CD4-positive, alpha-beta T cell treated with Interleukin-12 subunit alpha and Interleukin-12 subunit beta, for 1 hour (primary cell): Measurements from ENCODE around the gene ADGRG2.

Experiments
- DNase-seq: peaks from one replicate; pipeline ENCODE4 v3.0.0-alpha.2; 2020

ADGRG2 gene, protein sequence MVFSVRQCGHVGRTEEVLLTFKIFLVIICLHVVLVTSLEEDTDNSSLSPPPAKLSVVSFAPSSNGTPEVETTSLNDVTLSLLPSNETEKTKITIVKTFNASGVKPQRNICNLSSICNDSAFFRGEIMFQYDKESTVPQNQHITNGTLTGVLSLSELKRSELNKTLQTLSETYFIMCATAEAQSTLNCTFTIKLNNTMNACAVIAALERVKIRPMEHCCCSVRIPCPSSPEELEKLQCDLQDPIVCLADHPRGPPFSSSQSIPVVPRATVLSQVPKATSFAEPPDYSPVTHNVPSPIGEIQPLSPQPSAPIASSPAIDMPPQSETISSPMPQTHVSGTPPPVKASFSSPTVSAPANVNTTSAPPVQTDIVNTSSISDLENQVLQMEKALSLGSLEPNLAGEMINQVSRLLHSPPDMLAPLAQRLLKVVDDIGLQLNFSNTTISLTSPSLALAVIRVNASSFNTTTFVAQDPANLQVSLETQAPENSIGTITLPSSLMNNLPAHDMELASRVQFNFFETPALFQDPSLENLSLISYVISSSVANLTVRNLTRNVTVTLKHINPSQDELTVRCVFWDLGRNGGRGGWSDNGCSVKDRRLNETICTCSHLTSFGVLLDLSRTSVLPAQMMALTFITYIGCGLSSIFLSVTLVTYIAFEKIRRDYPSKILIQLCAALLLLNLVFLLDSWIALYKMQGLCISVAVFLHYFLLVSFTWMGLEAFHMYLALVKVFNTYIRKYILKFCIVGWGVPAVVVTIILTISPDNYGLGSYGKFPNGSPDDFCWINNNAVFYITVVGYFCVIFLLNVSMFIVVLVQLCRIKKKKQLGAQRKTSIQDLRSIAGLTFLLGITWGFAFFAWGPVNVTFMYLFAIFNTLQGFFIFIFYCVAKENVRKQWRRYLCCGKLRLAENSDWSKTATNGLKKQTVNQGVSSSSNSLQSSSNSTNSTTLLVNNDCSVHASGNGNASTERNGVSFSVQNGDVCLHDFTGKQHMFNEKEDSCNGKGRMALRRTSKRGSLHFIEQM

DNA sequence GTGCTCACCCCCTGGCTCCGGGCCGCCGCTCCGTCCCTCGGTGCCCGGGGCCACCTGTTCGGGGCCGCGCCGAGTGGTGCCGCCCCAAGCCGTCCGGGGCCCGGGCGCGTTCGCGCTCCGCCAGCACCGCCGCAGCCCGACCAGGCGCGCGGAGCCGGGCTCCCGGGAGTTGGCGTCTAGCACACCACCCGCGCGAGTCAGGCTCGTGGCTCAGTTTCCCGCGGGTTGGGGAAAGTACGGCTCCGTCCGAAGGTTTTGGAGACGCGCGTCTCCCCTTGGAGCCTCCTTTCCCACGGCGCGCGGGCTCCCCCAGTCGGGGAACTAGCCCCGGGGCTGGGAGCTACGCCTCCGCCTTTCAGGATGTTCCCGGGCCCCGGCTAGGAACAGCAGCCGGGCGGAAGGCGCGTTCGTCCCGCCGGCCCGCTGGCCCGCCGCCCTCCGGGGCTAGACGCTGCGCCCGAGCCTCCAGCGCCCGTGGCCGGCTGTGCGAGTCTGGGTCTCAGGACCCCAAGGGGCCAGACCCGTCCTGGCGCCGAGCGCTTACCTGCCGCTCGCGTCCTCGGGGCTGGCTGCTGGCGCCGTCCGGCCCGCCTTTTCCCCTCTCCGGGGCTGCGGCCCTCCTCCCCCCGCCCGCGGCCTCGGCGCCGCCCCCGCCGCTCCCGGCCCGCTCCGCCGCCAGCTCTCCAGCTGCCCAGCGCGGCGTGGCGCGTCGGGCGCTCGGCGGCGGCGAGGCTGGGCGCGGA, at the start of gene ADGRG2:
ADGRG2 (minus strand) TSS at position 571 of the 743 bp plus-strand sequence. CDS start 53,634 bp downstream, outside the sequence.
- DNase-seq: no peak

DNA sequence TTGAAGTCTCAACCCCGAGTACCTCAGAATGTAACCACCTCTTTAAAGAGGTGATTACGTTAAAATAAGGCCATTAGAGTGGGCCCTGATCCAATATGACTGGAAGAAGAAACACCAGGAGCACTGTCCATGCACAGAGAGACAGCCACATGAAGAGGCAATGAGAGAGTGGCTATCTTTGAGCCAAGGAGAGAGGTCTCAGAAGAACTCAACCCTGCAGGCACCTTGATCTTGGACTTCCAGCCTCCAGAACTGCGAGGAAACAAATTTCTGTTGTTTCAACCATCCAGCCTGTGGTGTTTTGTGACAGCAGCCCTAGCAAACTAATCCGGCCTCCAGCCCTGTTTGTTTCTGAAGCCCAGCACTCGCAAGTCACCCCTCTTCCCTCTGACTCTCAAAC, 46.3 kb upstream of the ADGRG2 start:
- no peak for DNase-seq

DNA sequence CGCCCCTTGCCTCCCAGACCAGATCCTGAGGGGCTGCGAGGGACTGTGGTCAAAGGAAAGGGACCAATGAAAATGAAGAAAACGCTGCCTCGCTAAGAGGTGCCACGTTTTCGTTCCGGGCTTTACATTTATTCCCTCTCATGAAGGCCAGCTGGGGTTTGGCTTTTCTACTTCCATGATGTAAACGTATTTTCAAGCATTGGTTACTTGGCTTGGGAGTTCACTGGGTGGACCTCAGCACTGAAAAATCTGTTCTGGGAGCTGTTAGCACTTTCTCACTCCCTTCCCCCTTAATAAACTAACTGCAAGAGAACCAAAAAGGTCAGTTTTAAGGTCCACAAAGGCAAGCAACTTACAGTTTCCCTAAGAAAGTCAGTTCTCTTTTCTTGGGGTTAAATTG, 40.6 kb upstream of the ADGRG2 start:
- DNase-seq: no peak

DNA sequence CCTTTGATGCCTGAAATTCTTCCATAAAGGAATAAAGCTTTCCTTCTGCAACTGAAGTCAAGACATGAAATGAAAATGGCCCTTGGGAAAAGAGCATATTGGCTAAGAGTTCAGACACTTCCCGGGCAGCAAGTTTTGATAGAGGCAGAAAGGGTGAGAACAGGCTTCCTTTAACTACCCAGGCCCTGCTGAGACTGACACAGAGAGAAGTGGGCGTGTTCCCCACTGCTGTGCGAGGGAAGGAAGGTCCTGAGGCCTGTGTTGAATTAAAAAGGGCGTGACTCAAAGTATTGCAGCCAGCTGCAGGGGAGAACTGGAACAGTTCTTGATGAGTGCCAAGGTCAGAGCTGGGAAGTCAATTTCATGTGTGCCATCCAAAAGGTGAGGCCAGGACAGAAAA, 33.9 kb upstream of the ADGRG2 start:
- DNase-seq: no peak

DNA sequence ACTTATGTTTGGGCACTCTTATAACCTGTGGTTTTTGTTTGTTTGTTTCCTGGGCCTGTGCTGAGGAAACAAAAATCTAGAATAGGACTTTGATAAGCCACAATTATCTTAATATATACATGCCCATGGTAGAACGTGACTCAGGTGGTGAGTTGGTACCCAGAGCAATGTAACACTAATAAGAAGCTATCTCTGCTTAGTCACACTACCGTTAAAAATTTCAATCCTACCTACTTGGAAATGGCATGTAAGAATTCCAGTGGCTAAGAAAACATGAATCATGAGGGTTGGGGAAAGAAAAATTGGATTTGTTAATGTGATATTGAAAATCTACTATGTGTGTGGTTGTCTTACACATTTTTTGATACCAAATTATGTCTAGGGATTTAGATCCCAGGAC, 30.5 kb upstream of the ADGRG2 start:
- DNase-seq: no peak

DNA sequence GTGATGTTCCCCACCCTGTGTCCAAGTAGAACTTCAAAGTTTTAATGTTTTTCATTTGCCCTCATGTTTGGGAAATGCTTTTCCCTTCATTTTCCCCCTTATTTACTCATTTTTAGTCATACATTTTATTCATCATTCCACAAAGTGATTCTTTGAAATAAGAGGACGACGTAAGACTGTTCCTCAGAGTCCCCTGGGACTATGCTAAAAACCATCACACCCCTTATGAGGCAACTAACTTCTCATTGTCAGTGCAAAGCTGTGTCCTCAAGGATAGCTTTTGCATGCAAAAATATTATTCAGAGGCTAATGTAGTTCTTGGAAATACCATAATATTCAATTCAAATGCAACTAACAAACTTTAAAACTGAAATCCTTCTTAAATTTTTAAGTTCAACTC, 14.8 kb upstream of the ADGRG2 start:
- DNase-seq: no peak

DNA sequence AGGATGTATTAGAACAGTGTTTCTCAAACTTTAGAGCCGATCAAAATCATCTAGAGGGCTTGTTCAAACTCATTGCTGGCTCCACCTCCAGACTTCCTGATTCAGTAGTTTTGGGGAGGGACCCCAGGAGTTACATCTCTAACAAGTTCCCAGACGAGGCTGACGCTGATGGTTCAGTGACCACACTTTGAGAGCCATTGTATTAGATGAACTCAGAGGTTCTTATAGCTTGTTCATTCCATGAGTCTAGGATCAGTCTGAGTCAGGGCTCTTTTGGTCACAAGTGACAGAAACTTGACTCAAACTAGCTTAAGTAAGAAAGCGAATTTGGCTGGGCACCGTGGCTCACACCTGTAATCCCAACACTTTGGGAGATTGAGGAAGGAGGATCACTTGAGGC, 11.5 kb upstream of the ADGRG2 start:
- DNase-seq: no peak

DNA sequence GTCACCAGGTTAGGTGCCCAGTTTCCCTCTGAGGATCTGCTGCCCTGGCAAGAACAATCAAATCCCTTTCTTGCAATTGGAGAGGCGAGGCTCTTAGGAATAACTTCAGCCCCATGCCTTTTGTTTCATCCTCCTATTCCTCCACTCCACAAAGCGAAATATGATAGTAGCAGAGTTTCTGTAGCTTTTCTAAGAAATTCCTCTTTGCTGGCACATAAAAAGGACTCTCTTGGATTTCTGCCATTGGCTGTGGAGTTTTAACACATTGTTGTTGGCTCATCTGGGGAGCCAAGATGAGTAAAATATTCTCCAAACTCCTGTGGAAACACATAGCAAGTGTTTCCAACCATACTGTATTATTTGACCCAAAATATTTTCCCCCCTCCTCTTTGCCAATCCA, 11.0 kb upstream of the ADGRG2 start:
- no peak for DNase-seq

DNA sequence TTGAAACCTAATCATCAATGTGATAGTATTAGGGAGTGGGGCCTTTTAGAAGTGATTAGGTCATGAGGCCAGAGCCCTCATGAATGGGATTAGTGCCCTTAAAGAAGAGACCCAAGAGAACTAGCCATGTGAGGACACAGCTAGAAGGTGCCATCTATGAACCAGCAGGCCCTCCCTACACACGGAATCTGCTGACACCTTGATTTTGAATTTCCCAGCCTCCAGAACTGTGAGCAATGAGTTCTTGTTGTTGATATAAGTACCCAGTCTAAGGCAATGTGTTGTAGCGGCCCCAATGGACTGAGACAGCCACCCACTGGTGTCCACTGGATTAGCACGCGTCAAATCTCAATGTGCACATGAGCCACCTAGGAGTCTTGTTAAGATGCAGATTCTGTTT, 8.4 kb upstream of the ADGRG2 start:
- no peak for DNase-seq

DNA sequence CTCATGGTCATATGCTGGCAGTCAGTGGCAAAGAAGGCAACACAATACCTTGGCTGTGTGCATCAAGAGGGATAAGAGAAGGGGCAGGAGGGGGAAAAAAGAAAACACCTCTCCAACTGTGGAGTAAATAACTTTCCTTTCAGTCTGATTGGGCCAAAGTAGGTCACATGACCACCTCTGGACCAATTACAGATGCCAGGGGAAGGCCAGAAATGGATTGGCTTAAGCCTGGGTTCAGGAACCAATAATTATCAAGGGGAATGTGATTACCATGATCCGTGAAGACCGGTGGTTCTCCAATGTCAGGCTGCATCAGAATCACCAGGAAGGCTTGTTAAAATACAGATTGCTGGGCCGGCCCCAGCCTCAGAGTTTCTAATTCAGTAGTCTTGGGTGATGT, 7.4 kb upstream of the ADGRG2 start:
- DNase-seq: no peak

DNA sequence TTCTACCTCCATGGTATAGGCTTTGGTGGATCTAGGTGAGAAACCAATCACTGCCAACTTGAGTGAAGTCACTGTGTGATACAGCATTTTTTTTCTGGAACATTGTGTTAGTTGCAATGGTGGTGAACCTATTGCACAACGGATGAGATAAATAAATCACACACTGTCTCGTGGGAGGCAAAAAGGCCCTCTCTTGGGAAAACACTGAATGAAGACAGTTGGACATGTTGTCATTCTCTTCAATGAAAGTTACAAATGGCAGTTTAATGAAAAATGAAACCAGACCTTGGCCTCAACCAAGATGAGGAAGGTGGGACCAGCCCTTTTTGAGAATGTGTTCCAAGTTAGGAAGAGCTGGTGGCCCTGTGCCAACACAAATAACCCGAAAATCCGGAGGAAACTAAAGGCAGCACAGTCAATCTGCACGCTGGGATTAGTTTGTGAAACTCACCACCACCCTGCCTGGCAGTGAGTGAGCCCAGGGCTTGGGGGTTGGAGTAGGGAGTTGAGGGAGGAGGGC, 5.4 kb upstream of the ADGRG2 start:
- DNase-seq: no peak

DNA sequence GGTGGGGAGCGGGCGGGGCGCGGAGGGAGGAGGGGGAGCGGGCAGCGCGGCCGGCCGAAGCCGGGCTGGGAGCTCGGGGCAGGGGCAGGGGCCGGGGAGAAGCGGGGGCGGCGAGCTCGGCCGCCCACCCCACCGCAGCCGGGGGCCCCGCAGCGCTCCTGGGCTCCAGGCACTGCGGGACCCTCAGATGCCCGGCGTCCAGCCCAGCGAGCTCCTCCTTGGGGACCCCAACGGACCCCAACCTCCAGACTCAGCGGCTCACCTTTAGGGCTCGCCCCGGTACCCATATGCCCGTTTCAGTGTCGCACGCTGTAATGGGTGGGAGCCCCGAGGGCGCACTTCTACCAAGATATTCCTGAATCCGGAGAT, 357 bp upstream of the ADGRG2 start:
- DNase-seq: no peak

DNA sequence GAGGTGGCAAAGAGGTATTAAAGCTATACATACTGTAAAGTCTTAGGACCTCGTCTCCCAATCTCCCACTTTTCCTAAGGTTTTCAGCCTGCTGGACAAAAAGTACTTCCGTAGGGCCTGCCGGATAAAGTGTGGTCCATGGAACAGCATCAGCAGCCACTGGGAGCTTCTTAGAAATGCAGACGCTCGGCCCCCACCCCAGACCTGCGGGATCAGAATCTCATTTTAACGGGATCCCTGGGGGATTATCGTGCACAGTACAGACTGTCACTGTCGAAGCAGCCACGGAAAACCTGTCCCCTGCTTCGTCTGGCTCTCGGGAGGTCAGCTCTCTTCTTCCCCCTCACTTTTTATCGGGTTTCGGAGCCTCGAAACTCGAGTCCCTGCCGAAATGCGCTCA, 802 bp downstream of the ADGRG2 start:
- DNase-seq: no peak

DNA sequence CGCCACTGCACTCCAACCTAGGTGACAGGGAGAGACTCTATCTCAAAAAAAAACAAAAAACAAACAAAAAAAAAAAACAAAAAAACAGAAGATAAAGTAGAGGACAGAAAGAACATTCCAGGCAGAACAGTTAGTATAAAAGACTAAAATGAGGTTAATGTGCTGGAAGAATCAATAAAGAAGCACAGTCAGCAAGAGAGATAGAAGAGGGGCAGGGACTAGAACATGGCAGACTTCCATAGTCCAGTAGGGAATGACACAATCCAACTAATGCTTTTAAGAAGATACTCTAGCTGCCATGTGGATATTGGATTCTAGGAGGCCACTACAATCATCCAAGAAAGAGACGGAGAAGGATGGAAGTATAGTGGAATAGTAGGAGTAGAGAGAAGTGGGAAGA, 11.6 kb downstream of the ADGRG2 start:
- DNase-seq: no peak

DNA sequence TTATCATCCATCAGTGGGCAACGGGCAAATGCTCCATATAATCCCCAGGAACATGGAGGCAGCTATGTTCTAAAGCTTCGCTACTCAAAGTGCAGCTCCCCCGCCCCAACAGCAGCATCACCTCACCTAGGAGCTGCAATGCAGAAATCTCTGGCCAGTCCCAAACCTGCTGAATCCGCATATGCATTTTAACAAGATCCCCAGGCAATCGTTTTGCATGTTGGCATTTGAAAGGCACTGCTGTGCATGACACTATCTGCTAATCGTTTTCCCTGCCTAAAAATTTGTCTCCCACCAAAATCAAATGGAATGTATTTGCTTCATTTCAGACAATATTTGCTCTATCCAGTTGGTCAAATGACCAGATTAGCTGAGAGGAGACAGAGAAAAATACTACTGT, 15.2 kb downstream of the ADGRG2 start:
- no peak for DNase-seq

DNA sequence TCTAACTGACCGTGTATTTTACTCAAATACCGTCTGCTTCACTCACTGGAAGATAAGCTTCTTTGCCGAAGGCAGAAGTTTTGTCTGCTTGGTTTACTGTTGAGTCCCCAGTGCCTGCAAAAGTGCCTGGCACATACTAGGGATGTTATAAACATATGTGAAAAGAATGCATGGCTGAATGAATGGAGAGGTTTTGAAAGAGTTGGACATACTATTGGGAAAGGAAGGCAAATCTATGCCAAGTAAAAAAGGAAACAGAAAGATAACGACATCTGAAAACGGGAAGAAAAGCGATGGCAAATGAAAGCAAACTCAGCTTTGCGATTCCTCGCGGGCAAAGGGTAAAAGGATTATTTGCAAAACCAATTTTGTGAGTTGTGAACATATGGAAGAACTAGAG, 21.7 kb downstream of the ADGRG2 start:
- no peak for DNase-seq

DNA sequence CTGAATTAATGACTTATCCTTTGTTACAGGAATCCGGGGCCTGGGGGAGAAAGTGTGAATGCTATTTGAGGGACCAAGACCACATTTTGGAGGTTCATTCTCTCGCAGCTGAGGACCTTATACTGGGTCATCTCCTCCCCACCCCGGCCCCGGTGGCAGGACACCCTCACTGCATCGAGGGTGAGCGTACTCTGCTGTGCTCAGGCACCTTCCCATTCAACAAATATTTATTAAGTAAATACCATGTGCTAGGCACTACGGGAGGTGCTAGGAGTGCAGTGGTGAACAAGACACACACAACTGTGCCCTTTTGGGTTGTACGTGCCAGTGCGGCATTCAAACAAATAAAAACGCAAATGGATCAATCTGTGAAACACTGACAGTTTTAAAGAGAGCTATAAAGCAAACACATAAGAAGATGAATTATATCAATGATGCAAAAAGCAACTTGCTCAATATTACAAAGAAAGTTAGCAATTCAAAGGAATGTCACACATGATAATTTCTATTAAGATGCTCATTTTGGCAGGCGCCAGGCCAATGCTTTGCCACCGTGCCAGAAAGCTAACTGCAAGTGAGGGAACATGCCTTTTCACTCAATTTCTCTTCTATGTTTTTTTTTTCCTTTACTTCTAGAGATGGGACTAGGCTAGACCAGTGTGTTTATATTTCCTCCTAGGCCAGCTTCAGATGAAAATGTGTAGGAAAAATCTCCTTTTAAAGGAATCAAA, 24.6 kb downstream of the ADGRG2 start:
- no peak for DNase-seq

DNA sequence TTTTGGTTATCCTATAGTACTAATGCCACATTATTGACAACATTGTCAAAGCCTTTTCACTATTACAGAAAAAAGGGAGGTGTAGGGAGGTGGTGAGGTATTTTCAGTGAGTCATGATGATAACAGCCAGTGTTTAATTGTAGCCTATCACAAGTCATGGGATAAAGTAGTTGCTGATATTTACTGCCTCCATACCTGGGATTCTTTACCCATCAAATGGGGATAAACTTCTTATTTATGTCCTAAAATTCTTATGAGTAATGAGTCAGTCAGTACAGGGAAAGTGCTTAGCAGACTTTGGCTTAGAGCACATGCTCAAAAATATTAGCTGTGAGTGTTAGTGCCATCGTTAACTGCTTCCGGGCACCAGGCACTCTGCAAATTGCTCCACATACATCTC, 25.7 kb downstream of the ADGRG2 start:
- DNase-seq: no peak

DNA sequence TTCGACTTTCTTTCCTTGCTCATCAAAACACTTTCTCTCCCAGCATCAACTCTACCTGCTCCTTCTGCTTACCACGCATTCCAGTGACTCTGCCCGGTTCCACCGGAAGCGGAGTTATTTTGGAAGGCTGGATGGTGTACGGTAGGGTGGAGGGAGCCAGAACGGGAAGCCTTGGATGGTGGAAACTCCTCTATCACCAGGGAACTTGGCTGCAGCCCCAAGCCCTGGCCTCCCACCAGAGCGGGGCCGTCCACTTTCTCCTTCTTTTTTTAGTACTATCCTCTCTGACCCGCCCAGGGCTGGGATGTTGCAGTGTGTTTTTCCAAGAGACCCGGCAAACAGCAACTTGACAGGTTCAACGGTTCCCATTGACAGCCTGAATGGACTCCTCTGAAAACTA, 27.6 kb downstream of the ADGRG2 start:
- DNase-seq: no peak

DNA sequence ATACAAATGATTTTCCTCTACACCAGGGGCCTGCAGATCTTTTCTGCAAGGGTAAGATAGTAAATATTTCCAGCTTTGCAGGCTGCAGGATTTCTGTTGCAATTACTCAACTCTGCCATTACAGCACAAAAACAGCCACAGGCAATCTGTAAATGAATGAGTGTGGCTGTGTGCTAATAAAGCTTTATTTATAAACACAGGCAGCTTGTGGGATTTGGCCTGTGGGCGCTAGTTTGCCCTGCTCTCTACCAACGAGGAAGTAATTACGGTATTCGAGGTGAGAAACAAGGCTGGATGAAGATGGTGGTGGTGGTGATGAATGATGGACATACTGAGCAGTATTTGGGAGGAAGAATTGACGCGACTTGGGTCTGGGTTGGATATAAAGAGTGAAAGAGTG, 30.7 kb downstream of the ADGRG2 start:
- no peak for DNase-seq

DNA sequence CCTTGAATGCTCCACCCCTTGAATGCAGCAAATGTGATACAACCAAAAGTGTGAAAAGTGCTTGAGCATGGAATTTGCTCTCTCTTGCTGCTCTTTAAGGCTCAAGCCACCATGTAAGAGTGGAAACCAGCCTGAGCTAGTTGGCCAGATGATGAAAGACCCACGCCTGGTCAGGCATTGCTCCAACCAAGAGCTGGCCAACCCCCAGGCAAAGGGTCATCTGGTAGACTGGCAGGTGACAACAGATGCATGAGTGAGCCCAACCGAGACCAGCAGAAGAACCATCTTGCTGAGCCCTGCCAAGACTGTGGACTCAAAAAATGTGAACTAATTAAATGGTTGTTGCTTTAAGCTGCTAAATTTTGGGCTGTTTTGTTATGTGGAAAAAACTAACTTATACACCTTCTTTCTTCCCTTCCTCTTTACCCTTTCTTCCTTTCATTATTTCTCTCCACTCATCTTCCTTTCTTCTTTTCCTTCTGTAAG, 32.7 kb downstream of the ADGRG2 start:
- no peak for DNase-seq

DNA sequence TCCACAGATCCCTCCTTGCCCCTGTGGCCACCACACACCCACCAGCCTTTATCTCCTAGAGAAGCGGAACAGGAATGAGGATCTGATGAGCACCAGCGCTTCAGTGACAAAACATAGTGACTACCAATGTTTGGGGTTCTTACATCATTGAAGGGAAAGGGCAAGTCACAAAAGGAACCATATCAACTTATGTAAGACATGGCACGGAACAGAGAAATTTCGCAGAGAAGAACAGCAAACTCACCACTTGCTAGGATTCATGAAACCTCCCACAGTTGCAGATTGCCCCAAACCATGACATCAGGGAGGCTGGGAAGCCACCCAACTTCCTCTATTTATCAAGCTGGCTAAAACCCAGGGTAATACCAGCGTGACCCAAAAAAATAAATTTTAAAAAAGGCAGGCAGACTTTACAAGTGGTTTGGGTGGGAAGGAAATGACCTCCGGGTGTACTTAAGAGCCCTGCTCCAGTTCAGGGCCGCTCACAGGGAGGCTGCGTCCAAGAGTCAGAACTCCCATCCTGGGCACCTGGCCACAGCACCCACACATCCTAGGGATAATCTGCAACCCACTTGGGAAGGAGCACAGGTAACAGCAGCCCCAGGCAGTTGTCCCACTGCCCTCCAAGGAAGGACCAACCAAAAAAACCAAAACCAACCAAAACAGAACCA, 36.0 kb downstream of the ADGRG2 start:
- DNase-seq: no peak
